CD4-positive, alpha-beta T cell (primary cell): Measurements from ENCODE around the gene DCPS. TPM values are rescaled to one million over a fixed set of nuclear protein-coding genes. Genes with fewer than 3 reads are reported as not detected.

Experiments used
- ATAC-seq: fragments of 200-7000 bp; cut with Tn5 transposase; one replicate; pipeline ENCODE4 v1.10.0; 2022; ENCODE audit warnings: mild to moderate bottlenecking; ENCODE audit not compliant: poor library complexity
- CTCF ChIA-PET: fragments of 350-600 bp; sonication (Branson Sonifier 250); formaldehyde crosslinking; loops from one replicate; lab custom pipeline; 2021; ENCODE audit warnings: antibody characterized with exemption, inconsistent platforms; lab: Charles Lee
- POLR2A ChIA-PET: fragments of 350-600 bp; sonication (Branson Sonifier 250); formaldehyde crosslinking; loops from one replicate; lab custom pipeline; 2021; ENCODE audit warnings: antibody characterized with exemption, inconsistent platforms; lab: Charles Lee
- DNase-seq, 14 experiments: peaks; one replicate each; pipeline ENCODE4 v3.0.0-alpha.2; 2013 to 2020; ENCODE audit warnings: mixed read lengths in 2 of 14
- H3K27ac ChIP-seq, 2 donors: one replicate each; pipeline versions ENCODE4 v1.5.1 to v1.7.0; 2013; ENCODE audit warnings: low read length in 2 of 2, low read depth in 1 of 2, mild to moderate bottlenecking in 1 of 2
- H3K27me3 ChIP-seq, 2 experiments: 1 replicate in 1 of 2; 2 replicates in 1 of 2; pipeline versions ENCODE4 v1.6.1 to v1.7.0; 2013; ENCODE audit warnings: low read length in 2 of 2, control low read depth in 1 of 2, mild to moderate bottlenecking in 1 of 2, moderate library complexity in 1 of 2; ENCODE audit not compliant: insufficient read depth in 2 of 2, control insufficient read depth in 1 of 2
- H3K36me3 ChIP-seq: one replicate; pipeline ENCODE4 v1.6.1; 2013; ENCODE audit warnings: low read length, control low read depth; ENCODE audit not compliant: insufficient read depth
- H3K4me1 ChIP-seq: one replicate; pipeline ENCODE4 v1.6.1; 2013; ENCODE audit warnings: low read length, control low read depth; ENCODE audit not compliant: insufficient read depth
- H3K4me3 ChIP-seq: one replicate; pipeline ENCODE4 v1.5.1; 2013; ENCODE audit warnings: mild to moderate bottlenecking, low read length, moderate library complexity
- H3K9me3 ChIP-seq, 2 experiments: 1 replicate in 1 of 2; 2 replicates in 1 of 2; pipeline versions ENCODE4 v1.6.1 to v1.7.0; 2013; ENCODE audit warnings: low read length in 2 of 2, mild to moderate bottlenecking in 2 of 2, control low read depth in 1 of 2, moderate library complexity in 1 of 2; ENCODE audit not compliant: control insufficient read depth in 1 of 2, insufficient read depth in 1 of 2
- H3K27ac Mint-ChIP-seq: one replicate; pipeline ENCODE4 v1.8.0; 2020; ENCODE audit warnings: mixed read lengths
- H3K27me3 Mint-ChIP-seq: one replicate; pipeline ENCODE4 v1.8.0; 2021; ENCODE audit warnings: mixed read lengths
- H3K36me3 Mint-ChIP-seq: one replicate; pipeline ENCODE4 v1.8.0; 2021; ENCODE audit warnings: low read depth, mixed read lengths
- H3K4me1 Mint-ChIP-seq: one replicate; pipeline ENCODE4 v1.8.0; 2021; ENCODE audit warnings: low read depth, mixed read lengths
- H3K4me3 Mint-ChIP-seq: one replicate; pipeline ENCODE4 v1.8.0; 2020; ENCODE audit warnings: mild to moderate bottlenecking, mixed read lengths
- H3K9me3 Mint-ChIP-seq: one replicate; pipeline ENCODE4 v1.8.0; 2020; ENCODE audit warnings: mixed read lengths
- intact Hi-C, 2 experiments: fragments of 100-400 bp; cut with DNase I in 1 of 2; cut with micrococcal nuclease in 1 of 2; formaldehyde crosslinking; loops; one replicate each; pipeline versions ENCODE4 v1.15.1 to v1.9.0; 2023 to 2025; cut with DNase I, micrococcal nuclease
- total RNA-seq, 174 experiments: library from RNA in 2 of 174; stranded (reverse) in 2 of 174; gene quantifications; one replicate each; pipeline ENCODE4 v1.2.3 and lab custom pipeline; 2021 to 2026
- TF ChIP-seq, protein P1 (sequence below): fragments of 200-600 bp; IDR thresholded peaks from one replicate; pipeline ENCODE4 v1.8.0; 2022; ENCODE audit warnings: antibody characterized with exemption, mild to moderate bottlenecking

DCPS gene
- total RNA-seq, 2 experiments from 2014 or later = 6.2 to 6.3 TPM

DNA sequence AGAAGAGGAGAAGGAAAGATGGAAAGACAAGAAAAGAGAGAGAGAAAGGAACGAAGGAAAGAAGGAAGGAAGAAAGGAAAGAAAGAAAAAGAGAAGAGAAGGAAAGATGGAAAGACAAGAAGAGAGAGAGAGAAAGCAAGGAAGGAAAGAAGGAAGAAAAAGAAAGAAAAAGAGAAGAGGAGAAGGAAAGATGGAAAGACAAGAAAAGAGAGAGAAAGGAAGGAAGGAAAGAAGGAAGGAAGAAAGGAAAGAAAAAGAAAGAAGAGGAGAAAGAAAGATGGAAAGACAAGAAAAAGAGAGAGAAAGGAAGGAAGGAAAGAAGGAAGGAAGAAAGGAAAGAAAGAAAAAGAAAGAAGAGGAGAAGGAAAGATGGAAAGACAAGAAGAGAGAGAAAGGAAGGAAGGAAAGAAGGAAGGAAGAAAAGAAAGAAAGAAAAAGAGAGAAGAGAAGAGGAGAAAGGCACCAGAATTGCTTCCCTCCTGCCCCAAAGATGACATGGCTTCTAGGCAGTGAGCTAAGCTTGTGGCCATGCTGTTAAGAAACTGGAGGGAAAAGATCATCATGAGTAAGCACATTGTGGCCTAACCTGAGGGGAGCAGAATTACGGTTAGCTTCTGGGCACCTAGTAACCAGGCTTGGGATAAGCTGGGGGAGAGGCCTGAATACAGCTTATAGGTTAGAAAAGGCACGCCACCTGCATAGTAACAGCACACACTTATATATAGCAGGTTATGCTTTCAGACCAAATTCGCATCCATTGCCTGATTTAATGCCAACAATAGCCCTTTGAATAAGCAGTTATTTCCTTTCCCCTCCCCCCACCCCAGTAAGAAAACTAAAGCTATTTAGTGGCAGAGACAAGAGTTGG lies 49.3 kb downstream of the DCPS start:
- ATAC-seq = no peak
- POLR2A ChIA-PET = interaction anchor here (0.6 to 0.8 kb wide), 2 partner anchors 11 to 35 kb away, joined by 3 to 5 read pairs; no protein-coding TSS in a partner anchor
- peak in 1 of 14 experiments; percentile 19 for DNase-seq
- H3K36me3 ChIP-seq = no peaks in the 10 kb centered on the region
- no peaks in the 10 kb centered on the region for H3K9me3 Mint-ChIP-seq
- H3K27ac ChIP-seq = no peak overlapping the region
- H3K36me3 Mint-ChIP-seq = peaks cover 6% of the 10 kb centered on the region
- H3K27me3 Mint-ChIP-seq = no peaks in the 10 kb centered on the region
- TF ChIP-seq, protein P1, sequence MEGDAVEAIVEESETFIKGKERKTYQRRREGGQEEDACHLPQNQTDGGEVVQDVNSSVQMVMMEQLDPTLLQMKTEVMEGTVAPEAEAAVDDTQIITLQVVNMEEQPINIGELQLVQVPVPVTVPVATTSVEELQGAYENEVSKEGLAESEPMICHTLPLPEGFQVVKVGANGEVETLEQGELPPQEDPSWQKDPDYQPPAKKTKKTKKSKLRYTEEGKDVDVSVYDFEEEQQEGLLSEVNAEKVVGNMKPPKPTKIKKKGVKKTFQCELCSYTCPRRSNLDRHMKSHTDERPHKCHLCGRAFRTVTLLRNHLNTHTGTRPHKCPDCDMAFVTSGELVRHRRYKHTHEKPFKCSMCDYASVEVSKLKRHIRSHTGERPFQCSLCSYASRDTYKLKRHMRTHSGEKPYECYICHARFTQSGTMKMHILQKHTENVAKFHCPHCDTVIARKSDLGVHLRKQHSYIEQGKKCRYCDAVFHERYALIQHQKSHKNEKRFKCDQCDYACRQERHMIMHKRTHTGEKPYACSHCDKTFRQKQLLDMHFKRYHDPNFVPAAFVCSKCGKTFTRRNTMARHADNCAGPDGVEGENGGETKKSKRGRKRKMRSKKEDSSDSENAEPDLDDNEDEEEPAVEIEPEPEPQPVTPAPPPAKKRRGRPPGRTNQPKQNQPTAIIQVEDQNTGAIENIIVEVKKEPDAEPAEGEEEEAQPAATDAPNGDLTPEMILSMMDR = peak; percentile 28
- H3K4me1 Mint-ChIP-seq = peaks cover 37% of the 10 kb centered on the region
- peaks cover 23% of the 10 kb centered on the region for H3K4me1 ChIP-seq
- H3K4me3 ChIP-seq = no peak overlapping the region
- H3K4me3 Mint-ChIP-seq = peak overlapping the region; percentile 76
- CTCF ChIA-PET = no interaction called here
- no peaks in the 10 kb centered on the region for H3K27me3 ChIP-seq
- intact Hi-C loops = no loop called here
- no peak overlapping the region for H3K27ac Mint-ChIP-seq
- H3K9me3 ChIP-seq = no peaks in the 10 kb centered on the region

DNA sequence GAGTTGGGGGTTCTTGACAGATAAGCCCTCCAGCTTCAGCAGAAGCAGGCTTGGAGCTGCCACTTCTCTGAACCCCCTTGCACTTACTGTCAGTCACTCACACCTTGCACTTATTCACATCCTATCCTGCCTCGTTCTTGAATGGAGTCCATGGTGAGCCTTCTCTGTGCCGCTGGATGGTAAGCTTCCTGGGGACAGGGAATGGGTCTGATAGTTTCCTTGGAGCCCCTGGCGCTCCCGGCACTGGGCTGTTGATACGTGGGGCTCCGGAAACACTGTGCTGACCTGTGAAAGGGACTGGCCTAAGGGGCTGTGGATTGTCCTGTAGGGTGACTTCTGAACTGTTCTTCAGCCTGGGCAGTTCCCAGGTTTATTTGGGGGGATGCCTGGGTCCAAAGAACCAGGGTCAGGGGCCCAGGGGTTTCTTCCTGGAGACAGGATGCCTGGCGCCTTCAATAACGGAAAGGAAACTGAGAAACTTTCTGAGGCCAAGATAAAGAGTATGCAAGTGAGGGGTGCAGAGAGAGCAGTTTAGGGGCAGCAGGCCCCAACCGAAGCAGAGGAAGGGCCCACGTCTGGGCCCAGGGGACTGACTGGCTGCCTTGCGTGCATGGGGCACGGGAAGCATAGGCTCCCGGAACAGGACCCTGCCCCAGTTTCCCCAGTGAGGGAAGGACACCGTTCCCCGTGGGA lies 50.9 kb downstream of the DCPS start:
- H3K27me3 Mint-ChIP-seq = no peaks in the 10 kb centered on the region
- no peaks in the 10 kb centered on the region for H3K27me3 ChIP-seq
- no peaks in the 10 kb centered on the region for H3K9me3 Mint-ChIP-seq
- H3K36me3 ChIP-seq = no peaks in the 10 kb centered on the region
- peaks cover 37% of the 10 kb centered on the region for H3K4me1 Mint-ChIP-seq
- DNase-seq = no peak
- no peaks in the 10 kb centered on the region for H3K36me3 Mint-ChIP-seq
- ATAC-seq = no peak
- H3K4me3 Mint-ChIP-seq = peak overlapping the region; percentile 88
- ChIA-PET CTCF (no interaction called here), POLR2A (interaction anchor here (1.0 to 1.7 kb wide), 5 partner anchors 42 to 161 kb away, joined by 3 to 8 read pairs (median 5); partner anchors contain the start of genes FOXRED1, SRPRA and TIRAP)
- no peaks in the 10 kb centered on the region for H3K9me3 ChIP-seq
- H3K4me3 ChIP-seq = peak overlapping the region; percentile 58
- intact Hi-C loops = no loop called here
- peaks cover 23% of the 10 kb centered on the region for H3K4me1 ChIP-seq
- TF ChIP-seq, protein P1 = no peak
- no peak overlapping the region for H3K27ac Mint-ChIP-seq
- no peak overlapping the region for H3K27ac ChIP-seq

DNA sequence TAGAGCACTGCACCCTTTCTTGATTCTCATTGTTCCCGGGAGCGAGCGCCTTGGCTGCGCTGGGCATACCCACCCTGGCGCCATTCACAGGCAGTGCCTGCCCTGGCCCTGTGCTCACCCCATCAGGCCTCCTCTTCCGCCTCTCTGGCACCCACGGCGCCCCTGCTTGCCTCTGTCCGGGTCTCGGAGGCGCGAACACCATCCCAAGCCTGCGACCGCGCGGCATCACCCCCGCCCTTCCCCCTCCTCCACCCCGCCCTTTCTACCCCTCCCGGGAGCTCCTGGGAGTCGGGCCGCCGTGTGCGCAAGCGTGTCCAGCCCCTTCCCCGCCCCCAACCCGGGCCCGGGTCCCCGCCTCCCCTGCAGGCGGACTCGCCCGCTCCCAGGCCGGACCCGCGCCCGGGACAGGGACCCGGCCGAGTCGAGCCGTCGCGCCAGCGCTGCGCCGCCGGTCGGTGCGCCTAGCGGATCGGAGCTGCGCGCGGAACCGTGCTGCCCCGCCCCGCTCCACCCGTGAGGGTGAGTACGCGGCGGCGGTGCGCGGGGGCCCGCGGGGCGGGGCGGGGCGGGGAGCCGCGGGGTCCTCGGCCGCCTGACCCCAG lies 51.6 kb downstream of the DCPS start, which contains the start of gene ST3GAL4:
TSS of gene ST3GAL4 (plus strand) at position 363 of the 602 bp plus-strand sequence. CDS start 50,470 bp downstream, outside the sequence.
- peak; percentile 81 for ATAC-seq
- intact Hi-C loops = no loop called here

More for the DNA sequence above, 51.6 kb downstream of the DCPS start, which contains the start of gene ST3GAL4:
- H3K27me3 ChIP-seq = no peaks in the 10 kb centered on the region
- DNase-seq = peak; percentile 28 to 82 (median 56)
- no peaks in the 10 kb centered on the region for H3K36me3 Mint-ChIP-seq
- peaks cover 23% of the 10 kb centered on the region for H3K4me1 ChIP-seq
- TF ChIP-seq, protein P1 = no peak
- no peaks in the 10 kb centered on the region for H3K27me3 Mint-ChIP-seq
- no peaks in the 10 kb centered on the region for H3K9me3 Mint-ChIP-seq
- H3K9me3 ChIP-seq = no peaks in the 10 kb centered on the region
- H3K36me3 ChIP-seq = no peaks in the 10 kb centered on the region
- no peak within 1 kb of the TSS for H3K27ac ChIP-seq
- H3K27ac Mint-ChIP-seq = peak within 1 kb of the TSS; percentile 5
- POLR2A ChIA-PET = interaction anchor here (1.0 to 1.7 kb wide), 5 partner anchors 43 to 162 kb away, joined by 3 to 8 read pairs (median 5); partner anchors contain the start of genes FOXRED1, SRPRA and TIRAP
- H3K4me1 Mint-ChIP-seq = peaks cover 37% of the 10 kb centered on the region
- H3K4me3 Mint-ChIP-seq = peak within 1 kb of the TSS; percentile 88
- peak within 1 kb of the TSS; percentile 58 for H3K4me3 ChIP-seq
- CTCF ChIA-PET = no interaction called here
